Epithelial cell of proximal tubule (primary cell): ENCODE results near the gene ENTREP1. TPM values are rescaled to one million over a fixed set of nuclear protein-coding genes. Genes with fewer than 3 reads are reported as not detected.

Source experiments
- DNase-seq: peaks from one replicate; pipeline ENCODE4 v3.0.0-alpha.2; 2011; ENCODE audit warnings: low read depth
- H3K4me3 ChIP-seq: 2 replicates; pipeline ENCODE4 v1.5.1; 2011; ENCODE audit warnings: low read depth, mild to moderate bottlenecking, low read length
- CTCF ChIP-seq: conservative IDR thresholded peaks from 2 replicates; pipeline ENCODE4 v1.5.1; 2012; ENCODE audit warnings: low read depth, mild to moderate bottlenecking, low read length
- total RNA-seq: library from RNA; depleted of rRNA; stranded (reverse); fragments of >200 nt; gene quantifications from 2 replicates; pipeline ENCODE4 v1.2.3, GENCODE V29; 2015

Gene ENTREP1
- total RNA-seq, 1 donor from 2014 or later = 4.6 TPM

- no peak for TF ChIP-seq CTCF
- DNase-seq = no peak
- H3K4me3 ChIP-seq = no peak overlapping the region
These were observed 5.5 kb upstream of the ENTREP1 start for GRCh38 chr9:69319324-69320025.

- TF ChIP-seq CTCF = no peak
- H3K4me3 ChIP-seq = no peak overlapping the region
- no peak for DNase-seq
These were observed 2.8 kb upstream of the ENTREP1 start for GRCh38 chr9:69322256-69322655.

GRCh38 chr9:69323861-69324260 lies 1.2 kb upstream of the ENTREP1 start:
- no peak for DNase-seq
- no peak for TF ChIP-seq CTCF

GRCh38 chr9:69325409-69326212 lies 596 bp downstream of the ENTREP1 start:
- H3K4me3 ChIP-seq = peak overlapping the region; percentile 61
- DNase-seq = no peak
- TF ChIP-seq CTCF = no peak

More at GRCh38 chr9:69323861-69324260, 1.2 kb upstream of the ENTREP1 start:
- no peak overlapping the region for H3K4me3 ChIP-seq

GRCh38 chr9:69326261-69326660 lies 1.2 kb downstream of the ENTREP1 start:
- TF ChIP-seq CTCF = no peak
- DNase-seq = no peak
- no peak overlapping the region for H3K4me3 ChIP-seq

GRCh38 chr9:69330580-69330979 lies 5.6 kb downstream of the ENTREP1 start:
- DNase-seq = no peak
- no peak for TF ChIP-seq CTCF

More at GRCh38 chr9:69330580-69330979, 5.6 kb downstream of the ENTREP1 start:
- H3K4me3 ChIP-seq = no peak overlapping the region
